NT2/D1 (cell line): ENCODE results near the gene LRRC51.
"Not testable (repeated sequence)": the region's sequence is repeated elsewhere in the genome, so short reads cannot be mapped to it uniquely, and the experiment has no call there.

Experiments
- DNase-seq: peaks from one replicate; pipeline ENCODE4 v3.0.0-alpha.2; 2011; ENCODE audit warnings: low read depth, low spot score
- H3K27me3 ChIP-seq: 2 replicates; pipeline ENCODE4 v1.6.0; 2011; ENCODE audit warnings: mild to moderate bottlenecking; ENCODE audit not compliant: insufficient read length, insufficient read depth
- H3K36me3 ChIP-seq: 2 replicates; pipeline ENCODE4 v1.6.1; 2011; ENCODE audit warnings: mild to moderate bottlenecking, low read length, mixed read lengths; ENCODE audit not compliant: insufficient read depth, insufficient read length
- H3K4me1 ChIP-seq: 2 replicates; pipeline ENCODE4 v1.5.1; 2011; ENCODE audit not compliant: insufficient read depth, insufficient read length
- H3K4me3 ChIP-seq: 2 replicates; pipeline ENCODE4 v1.5.1; 2011; ENCODE audit warnings: low read depth; ENCODE audit not compliant: insufficient read length
- H3K9ac ChIP-seq: 2 replicates; pipeline ENCODE4 v1.6.0; 2011; ENCODE audit warnings: low read depth; ENCODE audit not compliant: insufficient read length
- H3K9me3 ChIP-seq: 2 replicates; pipeline ENCODE4 v1.5.1; 2011; ENCODE audit warnings: mild to moderate bottlenecking, low read length; ENCODE audit not compliant: insufficient read depth
- SUZ12 ChIP-seq: IDR thresholded peaks from 2 replicates; pipeline ENCODE4 v1.6.1; 2011; ENCODE audit not compliant: insufficient read length, insufficient read depth; ENCODE audit errors: extremely low read depth
- YY1 ChIP-seq: IDR thresholded peaks from 2 replicates; pipeline ENCODE4 v1.6.1; 2011; ENCODE audit not compliant: insufficient read length, insufficient read depth
- ZNF274 ChIP-seq: IDR thresholded peaks from 2 replicates; pipeline ENCODE4 v1.6.1; 2011; ENCODE audit warnings: mild to moderate bottlenecking, low read depth, low read length

LRRC51 gene

GRCh38 chr11:72135891-72136683 lies 55.4 kb downstream of the LRRC51 start:
- Histone ChIP-seq H3K4me3 (no peak overlapping the region), H3K27me3 (no peaks in the 10 kb centered on the region), H3K9me3 (no peaks in the 10 kb centered on the region), H3K36me3 (no peaks in the 10 kb centered on the region), H3K4me1 (peaks cover 4% of the 10 kb centered on the region), H3K9ac (no peak overlapping the region)
- TF ChIP-seq ZNF274 (no peak), SUZ12 (no peak), YY1 (no peak)
- DNase-seq: no peak

- H3K4me3 ChIP-seq: no peak overlapping the region
- peaks cover 4% of the 10 kb centered on the region for H3K4me1 ChIP-seq
- no peaks in the 10 kb centered on the region for H3K27me3 ChIP-seq
- no peaks in the 10 kb centered on the region for H3K36me3 ChIP-seq
- TF ChIP-seq ZNF274 (no peak), SUZ12 (no peak), YY1 (no peak)
- no peak overlapping the region for H3K9ac ChIP-seq
- H3K9me3 ChIP-seq: no peaks in the 10 kb centered on the region
- no peak for DNase-seq
These were observed 56.1 kb downstream of the LRRC51 start for GRCh38 chr11:72136684-72137262.

DNA sequence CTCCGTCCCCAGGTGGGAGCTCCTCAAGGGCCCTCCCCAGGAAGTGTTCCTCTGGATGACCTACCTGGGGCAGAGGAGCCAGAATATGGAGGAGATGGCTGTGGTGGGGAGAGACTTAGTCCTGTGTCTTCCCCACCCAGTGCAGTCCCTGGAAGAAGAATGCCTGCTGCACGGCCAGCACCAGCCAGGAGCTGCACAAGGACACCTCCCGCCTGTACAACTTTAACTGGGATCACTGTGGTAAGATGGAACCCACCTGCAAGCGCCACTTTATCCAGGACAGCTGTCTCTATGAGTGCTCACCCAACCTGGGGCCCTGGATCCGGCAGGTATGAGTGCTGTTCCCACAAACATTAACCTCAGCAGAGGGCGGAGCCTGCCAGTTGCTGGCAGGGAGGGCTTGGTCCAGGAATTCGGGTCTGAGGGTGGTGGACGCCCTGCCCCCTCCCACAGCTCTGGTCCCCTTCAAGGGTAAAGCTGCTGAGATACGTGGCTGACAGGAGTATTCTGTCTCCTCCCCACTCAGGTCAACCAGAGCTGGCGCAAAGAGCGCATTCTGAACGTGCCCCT lies 58.3 kb downstream of the LRRC51 start:
- Histone ChIP-seq H3K9me3 (no peaks in the 10 kb centered on the region), H3K4me3 (no peak overlapping the region), H3K36me3 (no peaks in the 10 kb centered on the region), H3K9ac (no peak overlapping the region), H3K27me3 (no peaks in the 10 kb centered on the region), H3K4me1 (peaks cover 4% of the 10 kb centered on the region)
- no peak for DNase-seq
- no peak for TF ChIP-seq YY1
- TF ChIP-seq SUZ12: no peak
- TF ChIP-seq ZNF274: no peak

- Histone ChIP-seq H3K9ac (no peak overlapping the region), H3K9me3 (no peaks in the 10 kb centered on the region), H3K27me3 (no peaks in the 10 kb centered on the region), H3K4me1 (peaks cover 4% of the 10 kb centered on the region), H3K36me3 (no peaks in the 10 kb centered on the region), H3K4me3 (no peak overlapping the region)
- DNase-seq: no peak
- TF ChIP-seq YY1 (no peak), ZNF274 (no peak), SUZ12 (no peak)
These were observed 58.9 kb downstream of the LRRC51 start for GRCh38 chr11:72139500-72139899.

DNA sequence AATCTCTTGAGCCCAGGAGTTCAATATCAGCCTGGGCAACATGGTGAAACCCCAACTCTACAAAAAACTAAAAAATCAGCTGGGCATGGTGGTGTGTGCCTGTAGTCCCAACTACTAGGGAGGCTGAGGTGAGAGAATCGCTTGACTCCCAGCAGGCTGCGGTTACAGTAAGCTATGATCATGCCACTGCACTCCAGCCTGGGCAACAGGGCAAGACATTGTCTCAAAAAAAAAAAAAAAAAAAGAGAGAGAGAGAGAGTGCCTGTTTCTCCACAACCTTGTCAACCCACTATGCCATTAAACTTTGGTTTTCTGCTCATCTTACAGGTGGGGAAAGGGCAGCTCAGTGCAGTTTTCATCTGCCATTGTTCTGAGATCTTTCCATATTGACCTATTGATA lies 60.0 kb downstream of the LRRC51 start:
- Histone ChIP-seq H3K27me3 (no peaks in the 10 kb centered on the region), H3K9ac (no peak overlapping the region), H3K4me1 (peaks cover 2% of the 10 kb centered on the region), H3K36me3 (no peaks in the 10 kb centered on the region), H3K4me3 (no peak overlapping the region), H3K9me3 (no peaks in the 10 kb centered on the region)
- no peak for DNase-seq
- TF ChIP-seq ZNF274 (no peak), YY1 (no peak)

- H3K27me3 ChIP-seq: no peaks in the 10 kb centered on the region
- no peak overlapping the region for H3K9ac ChIP-seq
- H3K4me3 ChIP-seq: no peak overlapping the region
- no peaks in the 10 kb centered on the region for H3K4me1 ChIP-seq
- H3K9me3 ChIP-seq: no peaks in the 10 kb centered on the region
- no peak for DNase-seq
- TF ChIP-seq ZNF274: no peak
- no peak for TF ChIP-seq SUZ12
- TF ChIP-seq YY1: no peak
- no peaks in the 10 kb centered on the region for H3K36me3 ChIP-seq
These were observed 60.4 kb downstream of the LRRC51 start for GRCh38 chr11:72141066-72141465.

DNA sequence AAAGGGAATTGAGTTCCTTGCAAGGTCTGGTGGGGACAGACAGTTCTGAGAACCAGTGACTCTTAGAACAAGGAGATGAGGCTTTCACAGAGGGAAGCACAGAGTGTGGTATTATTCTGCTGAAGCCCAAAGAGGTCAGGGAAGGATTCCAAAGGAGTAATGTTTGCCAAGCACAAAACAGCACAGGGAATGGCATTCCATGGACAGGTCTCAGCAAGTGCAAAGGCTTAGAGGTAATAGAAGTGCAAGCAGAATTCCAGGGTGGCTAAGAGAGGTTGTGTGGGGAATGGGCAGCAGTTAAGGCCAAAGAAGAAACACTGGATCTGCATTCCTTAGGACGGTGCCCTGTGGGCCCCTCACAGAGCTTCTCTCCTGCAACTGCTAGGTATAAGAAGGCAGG lies 61.4 kb downstream of the LRRC51 start:
- DNase-seq: not testable (repeated sequence)

DNA sequence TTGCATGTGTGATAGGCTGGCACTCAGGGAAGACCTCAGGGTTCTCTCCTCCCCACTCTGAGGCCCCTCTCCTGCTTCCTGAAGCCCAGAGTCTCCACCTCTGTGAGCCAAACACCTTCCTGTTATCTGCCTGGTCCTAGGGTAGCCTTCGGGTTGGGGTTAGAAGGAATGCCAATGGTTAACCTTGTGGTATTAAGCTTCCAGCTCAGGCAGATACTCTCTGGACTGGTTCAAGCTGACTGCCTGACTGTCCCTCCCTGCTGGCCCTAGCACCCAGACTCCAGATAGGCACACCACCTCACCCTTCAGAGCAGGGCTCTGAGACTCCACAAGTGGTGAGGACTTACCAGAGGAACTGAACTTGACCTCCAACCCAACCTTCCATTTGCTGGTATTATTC lies 61.9 kb downstream of the LRRC51 start:
- not testable (repeated sequence) for H3K9me3 ChIP-seq, H3K36me3 ChIP-seq, H3K27me3 ChIP-seq, DNase-seq, H3K4me3 ChIP-seq, H3K9ac ChIP-seq, H3K4me1 ChIP-seq

More for the DNA sequence above, 61.4 kb downstream of the LRRC51 start:
- H3K27me3 ChIP-seq, H3K4me1 ChIP-seq, H3K9ac ChIP-seq, H3K9me3 ChIP-seq, H3K4me3 ChIP-seq, H3K36me3 ChIP-seq: not testable (repeated sequence)
